Measurements from ENCODE around the gene COL16A1. TPM values are rescaled to one million over a fixed set of nuclear protein-coding genes. Genes with fewer than 3 reads are reported as not detected.
"Not testable (repeated sequence)": the region's sequence is repeated elsewhere in the genome, so short reads cannot be mapped to it uniquely, and the experiment has no call there.

The COL16A1 gene
- polyA plus RNA-seq, 6 donors from 2014 or later: 0.64 to 1.2 TPM; not detected in 4

- Mint-ChIP-seq H3K27me3 (peaks cover 52 to 79% (median 77%) of the 10 kb centered on the region in 3 donors), H3K4me3 (no peak overlapping the region), H3K36me3 (no peaks in the 10 kb centered on the region), H3K4me1 (peaks cover 27 to 37% (median 28%) of the 10 kb centered on the region in 3 donors), H3K27ac (peak overlapping the region in 1 of 6 donors; percentile 66), H3K9me3 (no peaks in the 10 kb centered on the region)
- no peak for ATAC-seq (ENCODE audit: low read depth in 2 of 2)
- DNase-seq: no peak
Measured at GRCh38 chr1:31708324-31708723, 4.5 kb upstream of the COL16A1 start.

DNA sequence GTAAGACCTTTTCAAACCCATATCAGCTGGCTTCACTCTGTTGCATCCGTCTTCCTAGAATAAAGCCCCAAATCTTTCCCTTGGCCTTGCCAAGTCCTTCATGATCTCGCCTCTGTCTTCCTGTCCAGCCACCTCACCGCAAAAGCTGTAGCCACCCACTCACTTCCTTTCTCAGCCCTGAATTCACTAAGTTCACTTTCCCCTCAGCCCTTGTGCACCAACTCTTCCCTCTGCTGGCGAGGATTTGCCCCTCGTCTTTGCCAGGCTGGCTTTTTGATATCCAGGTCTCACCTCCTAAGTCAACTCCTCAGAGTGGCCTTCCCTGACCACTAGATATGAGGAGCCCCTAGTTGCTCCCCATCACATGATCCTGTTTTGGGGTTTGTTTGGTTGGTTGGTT lies 3.9 kb upstream of the COL16A1 start:
- no peak for ATAC-seq (ENCODE audit: low read depth in 2 of 2)
- DNase-seq: no peak
- peaks cover 27 to 39% (median 28%) of the 10 kb centered on the region in 3 donors for H3K4me1 Mint-ChIP-seq
- peaks cover 46 to 79% (median 76%) of the 10 kb centered on the region in 3 donors for H3K27me3 Mint-ChIP-seq
- H3K27ac Mint-ChIP-seq: peak overlapping the region in 2 of 6 donors; percentile 17 to 84
- H3K9me3 Mint-ChIP-seq: no peaks in the 10 kb centered on the region
- no peaks in the 10 kb centered on the region for H3K36me3 Mint-ChIP-seq
- peak overlapping the region in 2 of 8 donors; percentile 1 to 17 for H3K4me3 Mint-ChIP-seq

DNA sequence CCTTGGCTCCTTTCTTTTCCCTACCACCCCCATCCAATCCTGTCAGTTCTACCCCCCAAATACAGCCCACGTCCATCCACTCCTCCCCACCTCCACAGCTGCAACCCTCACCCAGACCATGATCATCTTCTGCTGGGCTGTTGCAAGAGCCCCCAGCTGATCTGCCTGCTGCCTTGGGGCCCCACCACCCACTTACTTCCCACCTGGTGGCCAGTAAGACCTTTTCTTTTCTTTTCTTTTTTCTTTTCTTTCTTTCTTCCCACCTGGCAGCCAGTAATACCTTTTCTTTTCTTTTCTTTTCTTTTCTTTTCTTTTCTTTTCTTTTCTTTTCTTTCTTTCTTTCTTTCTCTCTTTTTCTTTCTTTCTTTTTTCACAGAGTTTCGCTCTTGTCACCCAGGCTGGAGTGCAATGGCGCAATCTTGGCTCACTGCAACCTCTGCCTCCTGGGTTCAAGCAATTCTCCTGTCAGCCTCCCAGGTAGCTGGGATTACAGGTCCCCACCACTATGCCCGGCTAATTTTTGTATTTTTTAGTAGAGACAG lies 3.3 kb upstream of the COL16A1 start:
- peaks cover 27 to 39% (median 28%) of the 10 kb centered on the region in 3 donors for H3K4me1 Mint-ChIP-seq
- peaks cover 43 to 77% (median 74%) of the 10 kb centered on the region in 3 donors for H3K27me3 Mint-ChIP-seq
- H3K4me3 Mint-ChIP-seq; DNase-seq; H3K36me3 Mint-ChIP-seq; ATAC-seq (ENCODE audit: low read depth in 2 of 2); H3K9me3 Mint-ChIP-seq: not testable (repeated sequence)
- H3K27ac Mint-ChIP-seq: peak overlapping the region in 2 of 6 donors; percentile 52 to 53

DNA sequence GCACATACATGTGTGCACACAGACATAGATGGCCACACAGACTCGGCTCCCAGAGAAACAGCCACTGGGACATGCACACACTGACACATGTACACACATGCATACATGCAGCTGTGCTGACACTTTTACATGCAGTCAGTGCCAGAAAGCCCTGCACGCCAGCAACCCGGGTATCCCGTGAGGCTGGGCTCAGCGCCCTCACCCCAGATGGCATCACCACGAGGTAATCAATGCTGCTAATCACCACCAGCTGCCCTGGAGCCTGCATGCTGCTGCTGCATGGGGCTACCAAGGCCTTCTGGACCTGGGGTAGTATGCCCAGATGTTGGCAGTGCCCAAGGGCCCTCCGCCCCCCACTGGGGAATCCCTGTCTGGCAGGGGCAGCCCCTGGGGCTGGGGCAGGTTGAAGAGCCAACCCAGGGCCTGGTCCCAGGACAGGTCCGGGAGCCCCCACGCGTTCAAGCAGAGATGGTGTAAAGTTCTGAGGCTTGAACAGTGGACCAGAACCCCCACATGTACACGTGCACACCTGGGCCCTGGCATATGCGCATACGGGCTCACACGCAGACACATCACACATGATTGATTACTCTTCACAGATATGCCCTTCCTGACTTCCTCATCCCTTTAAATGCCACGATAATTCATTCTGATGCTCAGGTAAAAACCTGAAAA lies 2.7 kb upstream of the COL16A1 start:
- Mint-ChIP-seq H3K4me1 (peaks cover 27 to 39% (median 28%) of the 10 kb centered on the region in 3 donors), H3K9me3 (no peaks in the 10 kb centered on the region), H3K4me3 (no peak overlapping the region), H3K27ac (peak overlapping the region in 1 of 6 donors; percentile 52), H3K27me3 (peaks cover 40 to 78% (median 76%) of the 10 kb centered on the region in 3 donors), H3K36me3 (no peaks in the 10 kb centered on the region)
- no peak for DNase-seq
- peak; percentile 41 to 59 for ATAC-seq (ENCODE audit: low read depth in 2 of 2)

DNA sequence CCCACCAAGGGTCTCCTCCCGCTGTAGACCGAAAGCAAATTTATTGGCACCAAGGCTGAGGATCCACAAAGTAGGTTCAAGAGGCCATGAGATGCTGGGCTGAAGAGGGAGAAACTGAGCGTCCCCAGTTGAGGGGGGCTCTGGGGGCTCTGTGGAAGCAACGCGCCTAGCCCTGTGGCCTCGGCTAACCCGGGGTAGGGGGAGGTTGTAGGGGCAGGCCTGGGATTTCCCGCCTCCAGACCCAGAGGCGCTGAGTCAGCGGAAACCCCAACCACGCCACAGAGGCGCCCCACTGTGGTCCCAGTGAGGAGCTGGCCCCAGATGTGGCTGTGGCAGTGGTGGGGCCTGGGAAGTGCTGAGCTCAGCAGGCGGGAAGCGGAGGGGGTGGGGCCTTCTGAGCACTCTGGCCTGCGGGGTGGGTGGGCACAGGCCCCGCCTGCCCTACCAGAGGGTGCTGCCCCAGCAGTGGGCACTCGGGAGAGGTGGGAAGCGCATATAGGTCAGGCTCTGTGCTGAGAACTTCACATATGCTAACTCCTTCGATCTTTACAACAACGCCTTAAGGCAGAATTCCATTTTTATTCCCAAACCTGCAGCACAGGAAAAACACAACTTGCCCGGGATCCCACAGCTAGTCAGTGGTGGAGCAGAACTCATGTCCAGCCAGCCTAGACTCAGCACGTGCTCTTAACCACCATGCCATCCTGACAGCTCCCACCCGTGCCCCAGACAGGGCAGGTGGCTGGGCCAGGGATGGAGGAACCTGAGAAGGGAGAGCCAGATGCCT lies 1.5 kb upstream of the COL16A1 start:
- Mint-ChIP-seq H3K4me3 (peak overlapping the region in 2 of 8 donors; percentile 47 to 49), H3K36me3 (no peaks in the 10 kb centered on the region), H3K27ac (peak overlapping the region in 2 of 6 donors; percentile 66 to 78), H3K27me3 (peaks cover 38 to 84% (median 79%) of the 10 kb centered on the region in 3 donors), H3K9me3 (no peaks in the 10 kb centered on the region), H3K4me1 (peaks cover 27 to 39% (median 28%) of the 10 kb centered on the region in 3 donors)
- ATAC-seq (ENCODE audit: low read depth in 2 of 2) (peak; percentile 52 to 62), DNase-seq (no peak)

GRCh38 chr1:31704271-31705079 lies 658 bp upstream of the COL16A1 start:
- H3K4me1 Mint-ChIP-seq: peaks cover 32 to 45% (median 33%) of the 10 kb centered on the region in 3 donors
- no peaks in the 10 kb centered on the region for H3K9me3 Mint-ChIP-seq
- no peak for ATAC-seq (ENCODE audit: low read depth in 2 of 2)
- no peak for DNase-seq
- H3K27ac Mint-ChIP-seq: peak overlapping the region in 5 of 6 donors; percentile 29 to 78 (median 46)
- no peaks in the 10 kb centered on the region for H3K36me3 Mint-ChIP-seq
- peaks cover 38 to 91% (median 81%) of the 10 kb centered on the region in 3 donors for H3K27me3 Mint-ChIP-seq
- peak overlapping the region in 5 of 8 donors; percentile 38 to 66 (median 53) for H3K4me3 Mint-ChIP-seq

GRCh38 chr1:31702836-31703404 lies 897 bp downstream of the COL16A1 start:
- H3K36me3 Mint-ChIP-seq: no peaks in the 10 kb centered on the region
- no peak for ATAC-seq (ENCODE audit: low read depth in 2 of 2)
- peak overlapping the region in 1 of 8 donors; percentile 26 for H3K4me3 Mint-ChIP-seq
- peaks cover 29 to 45% (median 37%) of the 10 kb centered on the region in 3 donors for H3K4me1 Mint-ChIP-seq
- DNase-seq: no peak
- H3K9me3 Mint-ChIP-seq: no peaks in the 10 kb centered on the region
- peaks cover 32 to 90% (median 66%) of the 10 kb centered on the region in 3 donors for H3K27me3 Mint-ChIP-seq
- H3K27ac Mint-ChIP-seq: no peak overlapping the region

DNA sequence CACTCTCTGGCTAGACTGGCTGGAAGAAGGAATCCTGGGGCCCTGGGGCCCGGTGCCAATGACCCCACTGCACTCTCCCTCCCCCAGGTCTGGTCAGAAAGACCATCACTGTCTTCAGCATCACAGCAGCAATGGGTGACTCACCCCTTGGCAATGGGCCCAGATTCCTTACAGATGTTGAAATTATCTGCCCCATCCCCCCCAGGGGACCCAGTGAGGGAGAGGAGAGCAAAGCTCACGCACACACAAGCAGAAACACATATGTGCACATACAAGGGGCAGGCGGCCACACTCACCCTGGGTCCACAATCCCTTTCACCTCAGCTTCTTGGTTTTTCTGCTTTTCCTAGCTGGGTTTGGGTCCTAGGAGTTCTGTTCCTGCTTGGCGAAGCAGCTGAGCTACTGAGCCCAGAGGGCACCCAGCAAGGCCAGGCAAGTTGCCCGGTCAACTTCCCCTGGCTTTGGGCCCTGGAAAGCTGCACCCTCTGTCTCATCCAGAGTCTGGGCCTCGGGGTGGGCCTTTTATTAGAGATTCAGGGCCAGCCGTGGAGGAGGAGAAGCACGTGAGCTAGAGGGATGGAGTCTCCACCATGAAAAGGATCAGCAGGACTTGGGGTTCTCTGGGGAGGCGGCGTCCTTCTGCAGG lies 2.6 kb downstream of the COL16A1 start:
- peak overlapping the region in 2 of 8 donors; percentile 12 to 15 for H3K4me3 Mint-ChIP-seq
- H3K27ac Mint-ChIP-seq: peak overlapping the region in 3 of 6 donors; percentile 11 to 59 (median 33)
- H3K4me1 Mint-ChIP-seq: peaks cover 17 to 33% (median 26%) of the 10 kb centered on the region in 3 donors
- peaks cover 23 to 84% (median 62%) of the 10 kb centered on the region in 3 donors for H3K27me3 Mint-ChIP-seq
- no peaks in the 10 kb centered on the region for H3K9me3 Mint-ChIP-seq
- ATAC-seq (ENCODE audit: low read depth in 2 of 2) (no peak), DNase-seq (no peak)
- H3K36me3 Mint-ChIP-seq: no peaks in the 10 kb centered on the region

GRCh38 chr1:31700468-31701090 lies 3.2 kb downstream of the COL16A1 start:
- H3K27ac Mint-ChIP-seq: peak overlapping the region in 1 of 6 donors; percentile 18
- no peak for ATAC-seq (ENCODE audit: low read depth in 2 of 2)
- no peaks in the 10 kb centered on the region for H3K9me3 Mint-ChIP-seq
- peaks cover 16 to 78% (median 56%) of the 10 kb centered on the region in 3 donors for H3K27me3 Mint-ChIP-seq
- H3K4me3 Mint-ChIP-seq: no peak overlapping the region
- peaks cover 21 to 32% (median 26%) of the 10 kb centered on the region in 3 donors for H3K4me1 Mint-ChIP-seq
- no peaks in the 10 kb centered on the region for H3K36me3 Mint-ChIP-seq
- DNase-seq: no peak

GRCh38 chr1:31699341-31699891 lies 4.4 kb downstream of the COL16A1 start:
- ATAC-seq (ENCODE audit: low read depth in 2 of 2): peak; percentile 55 to 57
- Mint-ChIP-seq H3K4me1 (peaks cover 15 to 24% (median 18%) of the 10 kb centered on the region in 3 donors), H3K4me3 (peak overlapping the region in 3 of 8 donors; percentile 1 to 49 (median 32)), H3K27me3 (peaks cover 11 to 66% (median 44%) of the 10 kb centered on the region in 3 donors), H3K36me3 (no peaks in the 10 kb centered on the region), H3K9me3 (no peaks in the 10 kb centered on the region), H3K27ac (peak overlapping the region in 5 of 6 donors; percentile 13 to 82 (median 52))
- DNase-seq: no peak

DNA sequence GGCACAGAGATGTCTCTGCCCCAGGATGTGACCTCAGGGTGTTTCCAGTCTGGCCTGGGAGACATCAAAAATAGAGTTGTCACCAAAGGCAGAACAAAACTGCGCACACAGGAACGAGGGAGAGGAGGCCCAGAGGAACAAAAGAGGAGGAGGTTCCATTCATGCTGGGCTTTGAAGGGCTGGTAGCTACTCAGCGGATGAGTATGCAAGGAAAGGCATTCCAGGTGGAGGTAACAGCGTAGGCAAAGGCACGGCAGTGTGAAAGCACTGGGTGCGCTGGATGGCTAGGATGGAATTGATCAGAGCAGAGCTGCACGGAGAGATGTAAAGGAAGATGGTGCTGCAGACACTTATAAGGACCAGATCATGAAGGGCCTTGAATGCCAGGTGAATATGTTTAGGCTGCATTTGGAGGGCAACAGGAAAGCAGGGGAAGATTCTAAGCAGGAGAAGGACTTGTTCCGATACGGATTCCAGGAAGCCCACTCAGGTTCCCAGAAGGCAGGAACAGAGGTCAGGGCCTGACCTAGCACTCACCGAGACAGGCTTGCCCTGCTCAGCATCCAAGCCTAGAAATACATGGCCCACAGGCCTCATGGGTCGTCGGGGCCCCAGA lies 6.3 kb downstream of the COL16A1 start:
- H3K36me3 Mint-ChIP-seq: no peaks in the 10 kb centered on the region
- H3K4me1 Mint-ChIP-seq: peaks cover 11 to 17% (median 13%) of the 10 kb centered on the region in 3 donors
- DNase-seq (no peak), ATAC-seq (ENCODE audit: low read depth in 2 of 2) (no peak)
- peak overlapping the region in 1 of 8 donors; percentile 22 for H3K4me3 Mint-ChIP-seq
- H3K27ac Mint-ChIP-seq: peak overlapping the region in 1 of 6 donors; percentile 58
- H3K27me3 Mint-ChIP-seq: peaks cover 10 to 50% (median 33%) of the 10 kb centered on the region in 3 donors
- no peaks in the 10 kb centered on the region for H3K9me3 Mint-ChIP-seq

All from naive B cell (primary cell).